GM12875 (cell line): Measurements from ENCODE around the gene DUSP12.

Experiments used
- H3K4me3 ChIP-seq: one replicate; pipeline ENCODE4 v1.5.1; 2011; ENCODE audit warnings: low read depth, low read length, control low read depth
- TF ChIP-seq, protein P1 (sequence below): IDR thresholded peaks from 2 replicates; pipeline ENCODE4 v1.5.1; 2011; ENCODE audit warnings: low read depth, mild to moderate bottlenecking, control low read depth, inconsistent platforms, low read length, moderate library complexity, borderline replicate concordance; ENCODE audit not compliant: insufficient read depth

DUSP12 gene, protein sequence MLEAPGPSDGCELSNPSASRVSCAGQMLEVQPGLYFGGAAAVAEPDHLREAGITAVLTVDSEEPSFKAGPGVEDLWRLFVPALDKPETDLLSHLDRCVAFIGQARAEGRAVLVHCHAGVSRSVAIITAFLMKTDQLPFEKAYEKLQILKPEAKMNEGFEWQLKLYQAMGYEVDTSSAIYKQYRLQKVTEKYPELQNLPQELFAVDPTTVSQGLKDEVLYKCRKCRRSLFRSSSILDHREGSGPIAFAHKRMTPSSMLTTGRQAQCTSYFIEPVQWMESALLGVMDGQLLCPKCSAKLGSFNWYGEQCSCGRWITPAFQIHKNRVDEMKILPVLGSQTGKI

DNA sequence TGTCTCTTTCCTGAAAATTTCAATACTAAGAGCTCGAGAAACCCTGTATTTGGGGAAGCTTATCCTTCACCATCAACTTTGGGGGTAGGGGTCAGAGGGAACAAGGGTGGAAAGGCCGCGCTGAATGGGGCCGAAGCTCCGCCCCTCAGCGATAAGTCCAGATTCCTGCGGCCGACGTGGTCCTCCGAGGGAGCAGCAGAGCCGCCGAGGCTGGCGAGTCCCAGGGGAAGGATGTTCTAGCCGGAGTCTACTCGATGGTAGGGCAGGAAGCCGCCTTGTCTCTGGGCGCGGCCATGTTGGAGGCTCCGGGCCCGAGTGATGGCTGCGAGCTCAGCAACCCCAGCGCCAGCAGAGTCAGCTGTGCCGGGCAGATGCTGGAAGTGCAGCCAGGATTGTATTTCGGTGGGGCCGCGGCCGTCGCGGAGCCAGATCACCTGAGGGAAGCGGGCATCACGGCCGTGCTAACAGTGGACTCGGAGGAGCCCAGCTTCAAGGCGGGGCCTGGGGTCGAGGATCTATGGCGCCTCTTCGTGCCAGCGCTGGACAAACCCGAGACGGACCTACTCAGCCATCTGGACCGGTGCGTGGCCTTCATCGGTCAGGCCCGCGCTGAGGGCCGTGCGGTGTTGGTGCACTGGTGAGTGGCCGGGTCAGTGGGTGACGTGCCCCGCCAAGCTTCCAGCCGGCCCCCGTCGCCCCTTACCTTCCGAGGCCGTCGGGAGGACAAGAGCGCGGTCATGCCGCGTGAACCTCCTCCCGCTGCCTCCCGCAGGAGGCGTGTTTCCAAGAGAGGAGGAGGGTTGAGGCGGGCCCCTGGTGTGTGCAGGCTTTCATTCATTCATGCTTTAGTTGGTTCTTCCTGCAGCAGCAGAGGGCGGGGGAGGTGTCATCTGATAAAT is at the start of gene DUSP12:
TSS of gene DUSP12 (plus strand) at position 278 of the 899 bp plus-strand sequence. CDS start at position 294, 16 bp downstream.
- TF ChIP-seq, protein P1, sequence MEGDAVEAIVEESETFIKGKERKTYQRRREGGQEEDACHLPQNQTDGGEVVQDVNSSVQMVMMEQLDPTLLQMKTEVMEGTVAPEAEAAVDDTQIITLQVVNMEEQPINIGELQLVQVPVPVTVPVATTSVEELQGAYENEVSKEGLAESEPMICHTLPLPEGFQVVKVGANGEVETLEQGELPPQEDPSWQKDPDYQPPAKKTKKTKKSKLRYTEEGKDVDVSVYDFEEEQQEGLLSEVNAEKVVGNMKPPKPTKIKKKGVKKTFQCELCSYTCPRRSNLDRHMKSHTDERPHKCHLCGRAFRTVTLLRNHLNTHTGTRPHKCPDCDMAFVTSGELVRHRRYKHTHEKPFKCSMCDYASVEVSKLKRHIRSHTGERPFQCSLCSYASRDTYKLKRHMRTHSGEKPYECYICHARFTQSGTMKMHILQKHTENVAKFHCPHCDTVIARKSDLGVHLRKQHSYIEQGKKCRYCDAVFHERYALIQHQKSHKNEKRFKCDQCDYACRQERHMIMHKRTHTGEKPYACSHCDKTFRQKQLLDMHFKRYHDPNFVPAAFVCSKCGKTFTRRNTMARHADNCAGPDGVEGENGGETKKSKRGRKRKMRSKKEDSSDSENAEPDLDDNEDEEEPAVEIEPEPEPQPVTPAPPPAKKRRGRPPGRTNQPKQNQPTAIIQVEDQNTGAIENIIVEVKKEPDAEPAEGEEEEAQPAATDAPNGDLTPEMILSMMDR, result 0 out of 2 replicates have a peak, but pooled peaks have one; percentile 6

DNA sequence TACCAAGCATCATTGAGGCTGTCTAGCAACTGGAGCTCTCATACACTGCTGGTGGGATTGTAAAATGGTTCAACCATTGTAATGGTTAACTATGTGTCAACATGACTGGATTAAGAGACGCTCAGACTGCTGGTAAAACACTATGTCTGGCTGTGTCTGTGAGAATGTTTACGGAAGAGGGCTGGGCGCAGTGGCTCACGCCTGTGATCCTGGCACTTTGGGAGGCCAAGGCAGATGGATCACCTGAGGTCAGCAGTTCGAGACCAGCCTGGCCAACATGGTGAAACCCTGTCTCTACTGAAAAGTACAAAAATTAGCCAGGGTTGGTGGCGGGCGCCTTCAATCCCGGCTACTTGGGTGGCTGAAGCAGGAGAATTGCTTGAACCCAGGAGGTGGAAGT is 47.3 kb upstream of the DUSP12 start:
- TF ChIP-seq, protein P1, result no peak
- no peak overlapping the region for H3K4me3 ChIP-seq

More for the DNA sequence above, at the start of gene DUSP12:
- H3K4me3 ChIP-seq, result peak within 1 kb of the TSS; percentile 99

DNA sequence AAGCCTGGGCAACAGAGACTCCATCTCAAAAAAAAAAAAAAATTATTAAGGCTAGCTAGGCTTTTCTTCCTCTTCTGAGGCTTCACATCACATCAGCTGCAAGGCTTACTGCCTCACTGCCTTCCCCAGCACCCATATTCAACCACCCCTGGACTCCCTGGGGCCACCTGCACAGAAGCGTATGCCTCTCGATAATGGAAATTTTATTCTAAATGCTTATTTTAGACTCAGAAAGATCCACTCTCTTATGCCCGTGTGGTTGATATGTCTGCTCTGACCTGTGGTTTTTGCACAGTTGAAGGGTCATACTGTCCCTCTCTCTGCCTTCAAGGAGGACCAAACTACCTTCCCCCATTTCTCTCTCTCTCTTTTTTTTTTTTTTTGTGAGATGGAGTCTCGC is 44.0 kb upstream of the DUSP12 start:
- TF ChIP-seq, protein P1, result no peak
- H3K4me3 ChIP-seq, result no peak overlapping the region

DNA sequence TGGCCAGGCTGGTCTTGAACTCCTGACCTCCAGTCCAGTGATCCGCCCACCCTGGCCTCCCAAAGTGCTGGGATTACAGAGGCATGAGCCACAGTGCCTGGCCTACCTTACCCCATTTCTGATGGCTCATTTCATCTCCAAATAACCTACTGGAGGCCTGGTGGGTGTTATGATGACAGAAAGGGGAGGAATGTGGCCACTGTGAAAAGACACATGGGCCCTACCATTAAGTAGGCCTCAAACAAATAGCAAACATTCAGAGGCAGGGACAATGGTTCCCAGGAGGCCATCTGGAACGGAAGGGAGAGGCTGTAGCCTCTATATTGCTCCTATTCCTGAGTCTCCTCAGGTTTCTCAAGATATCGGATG is 43.5 kb upstream of the DUSP12 start:
- no peak overlapping the region for H3K4me3 ChIP-seq
- TF ChIP-seq, protein P1, result no peak

DNA sequence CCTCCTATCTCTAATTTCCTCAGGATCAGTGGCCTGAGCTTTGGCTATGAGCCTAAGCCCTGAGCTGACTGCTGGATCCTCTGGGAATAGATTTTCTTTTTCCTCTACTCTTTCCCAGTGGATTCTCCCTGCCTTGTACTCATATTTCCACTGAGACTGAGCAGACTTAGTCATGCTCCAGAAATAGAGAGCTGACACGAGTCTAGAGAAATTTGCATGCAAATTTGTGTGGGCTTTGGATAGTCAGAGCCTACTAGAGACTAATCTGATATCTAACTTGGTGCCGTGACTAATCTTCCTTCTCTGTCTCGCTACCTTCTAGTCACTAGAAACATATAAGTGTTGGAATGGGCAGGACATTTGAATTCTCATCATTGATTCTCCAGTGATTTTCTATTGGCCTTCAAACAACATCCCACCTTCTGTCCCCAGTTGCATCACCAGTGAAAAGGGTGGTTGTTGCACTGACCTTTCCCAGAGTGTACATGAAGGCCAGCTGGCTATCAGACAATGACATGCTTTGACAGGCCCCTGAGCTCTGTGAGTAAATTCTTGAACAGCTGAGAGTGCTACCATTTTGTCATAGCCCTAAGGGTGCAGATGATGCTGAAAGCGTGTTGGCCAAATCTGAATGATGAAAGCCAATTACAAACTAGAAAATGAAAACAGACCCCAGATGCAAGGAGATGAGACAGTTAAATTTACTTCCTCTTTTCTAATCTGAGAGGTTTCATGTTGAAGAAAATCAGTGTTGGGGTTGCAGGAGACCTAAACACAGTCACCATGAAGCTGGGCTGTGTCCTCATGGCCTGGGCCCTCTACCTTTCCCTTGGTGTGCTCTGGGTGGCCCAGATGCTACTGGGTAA is 42.9 kb upstream of the DUSP12 start, which contains the start of gene FCRLA:
TSS of gene FCRLA (plus strand) at position 748 of the 866 bp plus-strand sequence. CDS start at position 784, 36 bp downstream.
- peak within 1 kb of the TSS; percentile 69 for H3K4me3 ChIP-seq
- TF ChIP-seq, protein P1, result no peak

DNA sequence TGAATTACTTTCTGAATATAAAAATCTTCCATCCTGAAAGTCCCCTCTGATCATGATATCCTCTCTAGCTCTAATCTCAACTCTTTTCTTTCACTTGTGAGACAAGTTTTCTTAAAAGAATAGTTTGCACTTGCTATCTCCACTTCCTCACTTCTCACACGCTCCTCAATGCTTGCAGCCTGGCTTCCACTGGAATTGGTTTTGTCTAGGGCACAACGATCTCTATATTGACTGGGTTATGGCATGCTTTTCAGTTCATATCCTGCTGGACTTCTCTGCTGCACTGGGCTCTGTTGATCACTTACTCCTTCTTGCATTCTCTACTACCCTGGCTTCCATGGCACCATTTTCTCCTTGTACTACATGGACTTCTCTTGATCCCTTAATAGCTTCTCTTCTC is 42.1 kb upstream of the DUSP12 start:
- peak overlapping the region; percentile 69 for H3K4me3 ChIP-seq
- TF ChIP-seq, protein P1, result no peak
